Posterior cingulate gyrus (tissue), 11 donors: Measurements from ENCODE around the gene SLC31A1.

Experiments used
- DNase-seq, 10 donors: peaks; one replicate each; pipeline versions ENCODE4 v3.0.0 to v3.0.0-alpha.2; 2020 to 2021; ENCODE audit warnings: mixed read lengths in 3 of 10
- intact Hi-C: fragments of 100-400 bp; cut with DNase I; formaldehyde crosslinking; loops from one replicate; pipeline ENCODE4 v1.15.1; 2023

Gene SLC31A1

DNA sequence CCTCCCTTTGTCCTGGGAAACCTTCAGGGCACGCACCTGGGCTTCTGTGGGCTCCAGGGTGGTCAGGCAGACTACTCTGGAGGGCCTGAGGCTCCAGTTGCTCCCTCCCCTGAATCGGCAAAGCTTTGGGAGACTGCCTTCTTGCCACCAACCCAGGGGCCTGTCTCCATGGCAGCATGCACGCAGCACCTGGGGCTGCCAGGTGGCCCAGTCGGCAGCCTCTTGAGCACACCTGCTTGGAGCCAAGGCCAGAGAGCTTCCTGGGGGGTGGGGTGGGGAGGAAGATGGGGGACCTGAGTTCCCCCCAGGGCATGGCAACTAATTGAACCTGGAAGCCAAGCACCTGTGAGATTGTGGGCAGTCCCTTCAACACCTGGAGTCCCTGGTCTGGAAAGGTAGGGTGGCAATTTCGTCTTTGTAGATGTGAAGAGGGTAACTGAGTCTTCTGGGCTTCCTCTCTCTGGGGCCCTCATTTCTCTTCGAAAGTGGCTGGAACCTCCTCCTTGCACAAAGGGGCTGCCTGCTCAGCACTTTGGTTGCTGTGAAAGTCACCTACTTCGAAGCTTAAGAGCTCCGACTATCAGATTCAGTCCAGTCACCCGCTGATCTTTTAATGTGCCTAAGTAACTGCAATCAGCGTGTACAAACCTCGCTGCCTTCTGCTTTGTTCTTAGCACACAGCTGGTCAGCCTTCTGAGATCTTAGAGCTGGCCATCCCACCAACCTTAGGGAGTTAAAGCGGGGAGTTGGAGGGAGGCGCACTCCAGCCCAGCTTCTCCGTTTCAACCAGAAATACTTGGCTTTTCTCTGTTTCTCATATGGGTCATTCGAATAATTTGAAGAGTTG is 77.8 kb downstream of the SLC31A1 start:
- intact Hi-C loops: no loop called here
- DNase-seq: no peak

DNA sequence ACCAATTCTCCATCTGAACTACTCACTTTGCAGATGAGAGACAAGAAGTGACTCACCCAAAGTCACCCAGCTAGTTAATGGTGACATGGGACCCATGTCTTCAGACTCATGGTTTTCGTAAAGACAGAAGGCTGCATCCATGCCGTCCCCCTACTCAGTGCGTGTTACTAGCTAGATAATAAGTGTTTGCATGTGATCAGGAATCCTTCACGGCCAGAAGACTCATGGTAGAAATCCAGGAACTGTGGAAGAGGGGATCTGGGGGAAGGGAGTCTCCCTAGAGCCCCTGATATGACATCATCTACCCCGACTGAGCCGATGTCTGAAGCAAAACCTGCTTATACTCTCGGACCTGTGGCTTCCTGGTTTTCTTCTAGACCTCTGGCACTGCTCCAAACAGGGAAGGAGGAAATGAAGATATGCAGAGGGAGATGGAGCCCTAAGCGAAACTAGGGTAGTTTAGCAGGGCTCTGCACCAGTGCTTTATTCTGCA is 78.5 kb downstream of the SLC31A1 start:
- no peak for DNase-seq
- intact Hi-C loops: no loop called here

DNA sequence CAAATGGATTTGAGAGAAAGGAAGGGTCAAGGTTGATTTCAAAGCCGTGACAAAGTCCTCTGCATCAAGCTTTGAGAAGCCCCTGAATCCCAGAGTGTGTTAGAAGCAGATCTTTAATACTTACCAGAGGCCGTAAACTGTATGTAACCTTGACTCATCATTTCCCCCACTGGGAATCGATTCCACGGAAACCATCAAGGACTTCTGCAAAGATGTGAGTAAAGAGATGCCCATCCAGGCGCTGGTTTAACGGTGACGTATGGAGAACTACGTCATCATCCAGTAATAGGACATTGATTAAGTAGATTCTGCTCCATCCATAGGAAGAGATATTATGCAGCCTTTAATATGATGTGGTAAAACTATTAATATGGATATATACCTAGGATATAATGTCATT is 80.2 kb downstream of the SLC31A1 start:
- DNase-seq: no peak
- intact Hi-C loops: no loop called here

DNA sequence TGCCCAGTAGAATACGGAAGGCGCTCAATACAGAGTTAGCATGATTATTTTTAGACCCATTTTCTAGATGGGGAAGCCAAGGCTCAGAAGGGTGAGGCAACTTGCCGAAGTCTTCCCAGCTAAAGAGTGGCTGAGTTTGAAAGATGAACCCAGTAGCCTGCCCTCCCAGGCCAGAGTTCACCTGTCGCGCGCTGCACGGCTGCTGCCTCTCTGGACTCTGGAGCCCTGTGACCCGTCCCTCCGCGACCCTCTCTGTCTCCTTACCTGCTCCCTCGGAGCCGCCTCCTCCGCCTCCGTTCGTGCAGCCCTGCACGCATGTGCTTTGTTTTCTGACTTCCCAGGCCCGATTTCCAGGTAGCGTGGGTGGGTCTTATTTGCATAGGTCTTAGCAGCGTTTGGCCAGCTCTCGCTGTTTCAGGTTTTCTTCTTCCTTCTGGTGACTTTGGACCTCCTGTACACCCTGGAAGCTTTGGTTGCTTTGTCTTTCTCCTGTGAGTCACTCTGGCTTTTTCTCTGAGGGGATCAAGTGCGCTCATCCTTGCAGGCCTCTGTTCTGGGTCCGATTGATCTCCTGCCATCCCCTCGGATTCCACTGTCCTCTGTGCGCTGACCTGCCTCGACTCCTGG is 81.6 kb downstream of the SLC31A1 start, which contains the start of gene RNF183:
Gene RNF183 (minus strand): TSS at position 585 of the 627 bp plus-strand sequence. CDS start 5,192 bp downstream, outside the sequence.
- DNase-seq: no peak
- intact Hi-C loops: no loop called here

DNA sequence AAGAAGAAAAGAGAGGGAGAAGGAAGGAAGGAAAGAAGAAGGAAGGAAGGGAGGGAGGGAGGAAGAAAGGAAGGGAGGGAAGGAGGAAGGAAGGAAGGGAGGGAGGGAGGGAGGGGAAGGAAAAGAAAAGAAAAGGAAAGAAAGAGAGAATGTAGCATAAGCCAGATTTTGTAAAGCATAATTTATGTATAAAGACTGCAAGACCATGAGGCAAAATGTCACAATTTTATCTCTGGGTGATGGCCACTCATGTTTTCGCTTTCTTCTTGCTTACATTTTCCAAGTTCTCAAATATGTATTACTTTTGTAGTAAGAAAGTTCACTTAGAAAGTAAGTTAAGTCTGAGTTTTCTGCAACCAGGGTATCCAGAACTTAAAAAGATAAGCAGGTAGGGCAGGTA is 85.2 kb downstream of the SLC31A1 start:
- DNase-seq: no peak
- intact Hi-C loops: no loop called here

DNA sequence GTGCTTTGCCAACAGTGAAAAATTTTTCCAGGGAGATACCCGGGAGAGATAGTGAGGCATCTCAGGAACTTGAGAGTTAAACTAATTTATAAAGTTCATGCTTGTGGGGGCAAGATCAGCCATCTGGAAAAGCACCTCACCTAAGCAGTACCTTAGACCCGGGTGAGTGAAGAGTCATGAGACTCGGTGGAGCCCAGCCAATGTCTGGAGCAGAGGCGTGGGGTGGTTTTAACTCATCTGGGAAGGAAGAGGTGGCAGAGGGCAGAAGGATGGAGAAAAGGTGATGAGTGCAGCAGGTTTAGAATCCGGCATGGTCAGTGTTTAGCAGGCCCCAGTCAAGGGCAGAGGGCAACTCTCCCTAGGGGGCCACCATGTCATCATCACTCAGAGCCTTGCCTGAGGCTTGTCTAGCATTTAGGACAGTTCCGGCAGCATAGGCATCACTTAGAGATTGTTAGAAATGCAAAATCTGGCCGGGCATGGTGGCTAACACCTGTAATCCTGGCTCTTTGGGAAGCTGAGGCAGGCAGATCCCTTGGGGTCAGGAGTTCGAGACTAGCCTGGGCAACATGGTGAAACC is 86.1 kb downstream of the SLC31A1 start:
- DNase-seq: no peak
- intact Hi-C loops: no loop called here

DNA sequence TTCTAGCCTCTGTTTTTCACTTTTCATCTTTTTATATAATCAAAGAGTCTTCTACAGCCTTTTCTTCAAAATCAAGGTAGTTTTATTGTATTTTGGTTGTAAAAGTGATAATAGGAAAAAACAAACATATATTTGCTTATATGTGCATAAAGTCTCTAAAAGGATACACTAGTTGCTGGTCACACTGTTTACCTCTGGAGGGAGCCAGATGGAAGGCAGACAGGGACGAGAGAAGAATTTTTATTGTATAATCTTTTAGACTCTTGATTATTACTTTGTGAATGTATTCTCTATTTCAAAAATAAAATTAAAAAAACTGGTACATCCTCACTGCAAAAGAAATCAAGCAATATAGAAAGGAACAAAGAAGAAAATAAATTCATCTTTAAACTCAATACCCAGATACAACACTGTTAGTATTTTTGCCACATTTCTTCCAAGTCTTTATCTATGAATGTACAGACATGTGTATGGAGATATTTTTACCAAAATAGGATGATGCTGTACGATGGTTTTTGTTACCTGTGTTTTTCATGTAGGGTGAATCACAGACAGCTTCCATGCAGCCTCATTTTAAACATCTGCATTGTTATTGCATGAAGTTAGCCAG is 88.0 kb downstream of the SLC31A1 start:
- intact Hi-C loops: no loop called here
- DNase-seq: peak in 3 of 10 donors; percentile 14 to 33 (median 18)

DNA sequence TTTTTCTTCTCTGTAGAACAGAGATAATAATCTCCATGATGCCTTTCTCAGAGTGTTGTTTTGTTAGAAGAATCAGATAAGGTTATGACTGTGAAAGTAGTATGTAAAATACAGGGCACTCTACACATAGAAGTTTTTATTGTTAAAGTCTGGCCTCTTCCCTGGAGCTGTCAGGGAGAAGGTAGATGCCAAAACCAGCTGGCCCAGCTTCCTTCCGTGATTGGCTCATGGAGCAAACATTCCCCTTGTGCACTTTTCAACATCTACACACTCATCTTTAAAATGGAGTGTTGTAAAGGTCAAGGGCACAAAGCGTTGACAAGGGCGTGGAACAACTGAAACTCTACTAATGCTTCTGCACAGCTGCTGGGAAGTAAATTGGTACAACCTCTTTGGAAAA is 89.2 kb downstream of the SLC31A1 start:
- intact Hi-C loops: no loop called here

DNA sequence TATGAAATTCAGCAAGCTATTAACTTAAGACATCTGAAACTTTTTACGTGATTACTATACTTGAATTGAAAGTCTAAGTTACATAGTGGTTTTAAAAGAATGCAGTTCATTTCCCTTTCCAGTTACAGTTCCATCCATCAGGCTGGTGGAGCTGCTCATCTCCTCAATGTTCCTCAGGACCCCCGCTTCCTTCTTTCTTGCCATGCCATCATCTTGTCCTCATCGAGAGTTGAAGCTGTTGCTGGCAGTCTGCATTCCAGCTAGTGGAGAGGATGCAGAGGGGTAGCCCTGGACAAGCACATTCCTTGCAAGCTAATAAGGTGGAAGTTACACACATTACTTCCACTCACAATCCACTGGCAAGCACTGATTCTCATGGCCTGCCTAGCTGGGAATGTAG is 90.6 kb downstream of the SLC31A1 start:
- intact Hi-C loops: no loop called here
- DNase-seq: no peak

More for the DNA sequence above, 89.2 kb downstream of the SLC31A1 start:
- no peak for DNase-seq

DNA sequence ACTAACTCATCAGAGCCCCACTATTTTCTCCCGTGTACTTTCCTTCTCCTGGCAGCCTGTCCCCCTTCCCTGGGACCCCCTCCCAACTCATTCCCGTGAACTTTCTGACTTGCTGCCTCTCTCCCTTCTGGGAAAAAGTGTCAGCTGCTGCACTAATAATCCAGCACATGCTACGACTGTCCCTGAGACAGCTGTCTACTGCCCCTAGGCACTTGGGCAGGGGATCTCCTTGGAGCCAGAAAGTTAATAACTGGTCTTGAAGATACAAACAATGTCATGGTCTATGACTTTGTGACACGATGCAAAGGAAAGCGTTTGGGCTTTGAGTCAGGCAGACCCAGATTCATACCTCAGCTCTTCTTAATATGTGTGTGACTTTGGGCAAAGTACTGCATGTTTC is 91.9 kb downstream of the SLC31A1 start:
- no peak for DNase-seq
- intact Hi-C loops: no loop called here
